ENCODE measurements around the gene ZNF556.
"Not testable (repeated sequence)": the region's sequence is repeated elsewhere in the genome, so short reads cannot be mapped to it uniquely, and the experiment has no call there.

Gene ZNF556

DNA sequence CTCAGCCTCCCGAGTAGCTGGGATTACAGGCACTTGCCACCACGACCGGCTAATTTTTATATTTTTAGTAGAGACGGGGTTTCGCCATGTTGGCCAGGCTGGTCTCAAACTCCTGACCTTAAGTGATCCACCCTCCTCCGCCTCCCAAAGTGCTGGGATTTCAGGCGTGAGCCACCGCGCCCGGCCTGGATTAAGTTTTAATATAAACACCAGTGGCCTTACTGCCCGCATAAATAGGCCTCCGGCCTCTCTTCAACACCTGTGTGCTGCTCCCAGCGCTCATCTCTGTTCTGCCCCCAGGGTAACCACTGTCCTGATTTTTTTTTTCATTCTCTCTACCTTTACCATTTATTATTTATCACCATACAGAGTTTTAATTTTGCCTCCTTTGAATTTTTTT lies 36.2 kb downstream of the ZNF556 start:
- in situ Hi-C loops (cut with MboI; ENCODE audit: low sequenced_read_pairs): not testable (repeated sequence)

GRCh38 chr19:2905918-2906519 lies 38.9 kb downstream of the ZNF556 start:
- in situ Hi-C loops (cut with MboI; ENCODE audit: low sequenced_read_pairs): no loop called here

DNA sequence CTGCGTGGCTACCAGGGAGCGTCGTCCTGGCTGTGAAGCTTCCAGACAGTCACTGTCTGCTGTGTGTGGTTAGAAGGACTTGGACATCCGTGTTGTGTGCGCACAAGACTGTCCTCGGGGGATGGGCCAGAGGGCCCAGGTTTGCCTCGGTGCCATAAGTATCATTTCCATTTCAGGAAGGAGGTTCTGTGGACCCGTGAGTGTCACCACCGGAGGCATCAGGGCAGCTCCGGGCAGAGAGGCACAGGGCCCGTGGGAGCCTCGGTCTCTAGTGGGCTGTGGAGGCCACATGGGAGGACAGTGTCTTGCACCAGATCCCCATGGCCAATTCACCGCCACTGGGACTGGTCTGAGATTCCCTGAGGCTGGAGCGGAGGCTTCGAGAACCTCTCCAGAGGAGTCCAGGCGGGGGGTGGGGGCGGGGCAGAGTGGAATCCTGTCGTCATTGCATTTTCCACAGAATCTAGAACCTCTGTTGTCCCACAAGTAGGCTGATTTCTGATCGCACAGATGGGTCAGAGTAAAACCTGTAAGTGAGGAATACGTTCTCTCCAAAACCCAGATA lies 39.6 kb downstream of the ZNF556 start:
- in situ Hi-C loops (cut with MboI; ENCODE audit: low sequenced_read_pairs): no loop called here

DNA sequence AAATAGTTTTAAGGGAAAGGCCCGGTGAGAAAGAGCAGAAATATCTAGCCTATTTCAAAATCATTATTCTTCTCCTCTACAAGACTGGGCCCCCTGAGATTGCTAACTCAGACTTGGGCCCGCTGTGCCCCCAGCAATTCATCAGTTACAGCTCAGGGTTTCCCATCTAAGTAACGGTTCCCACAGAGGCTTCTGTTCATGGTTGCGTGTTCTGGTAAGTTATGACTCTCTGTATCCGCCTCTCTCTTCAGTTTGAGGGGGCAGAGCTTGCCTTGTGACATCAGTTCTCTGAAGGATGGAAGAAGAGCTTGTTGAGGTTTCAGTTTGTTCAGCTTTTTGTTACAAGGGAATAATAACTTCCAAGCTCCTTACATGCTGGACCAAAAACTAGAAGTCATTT lies 45.2 kb downstream of the ZNF556 start:
- in situ Hi-C loops (cut with MboI; ENCODE audit: low sequenced_read_pairs): no loop called here

DNA sequence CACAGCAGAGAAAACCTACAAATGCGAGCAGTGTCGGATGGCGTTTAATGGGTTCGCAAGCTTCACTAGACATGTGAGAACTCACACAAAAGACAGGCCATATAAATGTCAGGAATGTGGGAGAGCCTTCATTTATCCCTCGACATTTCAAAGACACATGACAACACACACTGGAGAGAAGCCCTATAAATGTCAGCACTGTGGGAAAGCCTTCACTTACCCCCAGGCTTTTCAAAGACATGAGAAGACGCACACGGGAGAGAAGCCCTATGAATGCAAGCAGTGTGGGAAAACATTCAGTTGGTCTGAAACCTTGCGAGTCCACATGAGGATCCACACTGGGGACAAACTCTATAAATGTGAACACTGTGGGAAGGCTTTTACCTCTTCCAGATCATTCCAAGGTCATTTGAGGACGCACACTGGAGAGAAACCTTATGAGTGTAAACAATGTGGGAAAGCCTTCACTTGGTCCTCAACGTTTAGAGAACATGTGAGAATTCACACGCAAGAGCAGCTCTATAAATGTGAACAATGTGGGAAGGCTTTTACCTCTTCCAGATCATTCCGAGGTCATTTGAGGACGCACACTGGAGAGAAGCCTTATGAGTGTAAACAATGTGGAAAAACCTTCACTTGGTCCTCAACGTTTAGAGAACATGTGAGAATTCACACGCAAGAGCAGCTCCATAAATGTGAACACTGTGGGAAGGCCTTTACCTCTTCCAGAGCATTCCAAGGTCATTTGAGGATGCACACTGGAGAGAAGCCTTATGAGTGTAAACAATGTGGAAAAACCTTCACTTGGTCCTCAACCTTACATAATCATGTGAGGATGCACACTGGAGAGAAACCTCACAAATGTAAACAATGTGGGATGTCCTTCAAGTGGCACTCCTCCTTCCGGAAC lies 50.4 kb downstream of the ZNF556 start:
- in situ Hi-C loops (cut with MboI; ENCODE audit: low sequenced_read_pairs): no loop called here

DNA sequence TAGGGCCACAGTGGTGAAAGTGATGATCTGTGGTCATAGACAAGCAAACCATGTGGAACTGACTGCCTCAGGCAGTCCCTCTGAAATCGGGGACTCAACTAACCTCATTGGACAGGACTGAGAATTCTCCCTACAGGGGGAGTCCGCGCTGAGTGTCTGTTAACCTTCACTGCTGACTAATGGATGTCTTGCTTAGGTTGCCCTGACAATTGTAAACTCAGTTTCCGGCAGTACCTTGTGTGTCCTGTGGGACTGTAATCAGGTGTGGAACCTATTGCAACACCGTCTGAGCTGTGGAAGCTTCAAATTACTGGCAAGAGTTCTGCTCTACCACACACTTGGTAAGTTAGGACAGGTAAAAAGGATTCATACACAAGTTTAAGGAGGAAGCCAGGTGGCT lies 55.9 kb downstream of the ZNF556 start:
- in situ Hi-C loops (cut with MboI; ENCODE audit: low sequenced_read_pairs): no loop called here

DNA sequence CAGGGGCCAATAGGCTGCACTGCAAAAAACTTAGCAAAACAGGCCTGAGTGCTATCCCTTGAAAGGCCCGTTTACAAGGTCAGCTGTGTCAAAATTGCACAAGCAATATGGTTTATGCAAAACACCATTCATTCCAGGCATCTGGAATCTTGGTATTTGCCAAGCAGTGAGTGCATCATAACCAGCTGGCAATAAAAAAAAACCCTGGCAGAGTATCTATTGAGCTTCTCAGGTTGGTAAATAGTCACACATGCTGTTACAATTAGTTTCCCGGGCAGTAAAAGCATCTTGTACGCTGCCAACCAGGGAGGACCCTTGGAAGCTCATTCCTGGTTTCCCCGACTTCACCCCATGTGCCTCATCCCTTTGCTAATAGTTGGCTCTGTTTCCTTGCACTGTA lies 56.4 kb downstream of the ZNF556 start:
- in situ Hi-C loops (cut with MboI; ENCODE audit: low sequenced_read_pairs): no loop called here

GRCh38 chr19:2926341-2927031 lies 59.4 kb downstream of the ZNF556 start:
- in situ Hi-C loops (cut with MboI; ENCODE audit: low sequenced_read_pairs): no loop called here

- in situ Hi-C loops (cut with MboI; ENCODE audit: low sequenced_read_pairs): no loop called here
Measured at GRCh38 chr19:2927032-2927430, 59.9 kb downstream of the ZNF556 start.

All from hTERT RPE-1 (cell line).